Panc1 (cell line): Measurements from ENCODE around the gene S1PR2. TPM values are rescaled to one million over a fixed set of nuclear protein-coding genes. Genes with fewer than 3 reads are reported as not detected.
"Not testable (repeated sequence)": the region's sequence is repeated elsewhere in the genome, so short reads cannot be mapped to it uniquely, and the experiment has no call there.

Experiments
- ATAC-seq: fragments of 200-7000 bp; cut with Tn5 transposase; 2 replicates; pipeline ENCODE4 v1.9.1; 2020; ENCODE audit warnings: mild to moderate bottlenecking, moderate library complexity
- BruUV-seq: library from RNA; stranded (reverse); fragments of 400-500 nt; replicated peaks from 2 replicates; lab custom pipeline; 2021; lab: Mats Ljungman, UMichigan
- CTCF ChIA-PET: fragments of 300-600 bp; sonication (Branson Sonifier 250); formaldehyde crosslinking; loops from one replicate; lab custom pipeline; 2022; ENCODE audit warnings: antibody characterized with exemption; lab: Charles Lee
- POLR2A ChIA-PET: fragments of 300-600 bp; sonication (Branson Sonifier 250); formaldehyde crosslinking; loops from one replicate; lab custom pipeline; 2022; ENCODE audit warnings: antibody characterized with exemption; lab: Charles Lee
- DNase-seq: peaks from one replicate; pipeline ENCODE4 v3.0.0-alpha.2; 2010; ENCODE audit warnings: low read depth, low spot score
- H3K27ac ChIP-seq: 2 replicates; pipeline ENCODE4 v1.5.1; 2011; ENCODE audit warnings: mild to moderate bottlenecking, low read length, inconsistent platforms
- H3K27me3 ChIP-seq: fragments of 200-500 bp; sonication (Bioruptor generic); 2 replicates; pipeline ENCODE4 v1.6.0; 2014; ENCODE audit warnings: low read length, inconsistent platforms; ENCODE audit not compliant: control insufficient read depth, insufficient read depth
- H3K36me3 ChIP-seq: fragments of 200-500 bp; sonication (Bioruptor generic); 2 replicates; pipeline ENCODE4 v1.5.1; 2014; ENCODE audit warnings: inconsistent platforms, mild to moderate bottlenecking, low read length, moderate library complexity; ENCODE audit not compliant: control insufficient read depth, insufficient read depth
- H3K4me1 ChIP-seq: 2 replicates; pipeline ENCODE4 v1.5.1; 2011; ENCODE audit warnings: inconsistent platforms, mild to moderate bottlenecking, low read length, moderate library complexity; ENCODE audit not compliant: control insufficient read depth, insufficient read depth
- H3K4me3 ChIP-seq, 2 experiments: 2 replicates each; pipeline ENCODE4 v1.5.1; 2011 to 2012; ENCODE audit warnings: low read depth in 2 of 2, low read length in 2 of 2, mild to moderate bottlenecking in 2 of 2, inconsistent platforms in 1 of 2, moderate library complexity in 1 of 2
- H3K9me3 ChIP-seq: fragments of 200-500 bp; sonication (Bioruptor generic); 2 replicates; pipeline ENCODE4 v1.5.1; 2014; ENCODE audit warnings: low read depth, mild to moderate bottlenecking, inconsistent platforms, low read length, moderate library complexity; ENCODE audit not compliant: control insufficient read depth, insufficient read depth
- POLR2AphosphoS5 ChIP-seq: IDR thresholded peaks from 2 replicates; pipeline ENCODE4 v1.6.1; 2012; ENCODE audit warnings: mild to moderate bottlenecking, low read depth, low read length, moderate library complexity
- SIN3A ChIP-seq: IDR thresholded peaks from 2 replicates; pipeline ENCODE4 v1.6.1; 2012; ENCODE audit warnings: low read depth, mild to moderate bottlenecking, low read length, moderate library complexity, borderline replicate concordance; ENCODE audit not compliant: insufficient read depth
- TCF7L2 ChIP-seq: IDR thresholded peaks from 2 replicates; pipeline ENCODE4 v1.6.1; 2011; ENCODE audit warnings: mild to moderate bottlenecking, low read depth, low read length, inconsistent platforms
- in situ Hi-C: cut with HindIII; loops from 2 replicates; pipeline ENCODE4 v1.10.0; 2016; ENCODE audit warnings: low sequenced_read_pairs, low pct_unique_long_range_greater_than_20kb
- intact Hi-C: fragments of 100-400 bp; cut with micrococcal nuclease; formaldehyde crosslinking; loops from one replicate; pipeline ENCODE4 v1.10.0; 2022; ENCODE audit not compliant: unreplicated experiment
- total RNA-seq: library from RNA; stranded (reverse); gene quantifications from one replicate; pipeline ENCODE4 v1.2.1, GENCODE V29; 2021; ENCODE audit not compliant: unreplicated experiment
- TF ChIP-seq, protein P1 (sequence below): fragments of 450-650 bp; IDR thresholded peaks from 2 replicates; pipeline ENCODE4 v1.5.1; 2017; ENCODE audit warnings: mild to moderate bottlenecking
- TF ChIP-seq, protein P2 (sequence below), 2 experiments: IDR thresholded peaks; 2 replicates each; pipeline ENCODE4 v1.6.1; 2011 to 2012; ENCODE audit warnings: low read depth in 2 of 2, control low read depth in 1 of 2, low read length in 1 of 2, mild to moderate bottlenecking in 1 of 2, moderate library complexity in 1 of 2; ENCODE audit not compliant: insufficient read depth in 1 of 2

Gene S1PR2
- total RNA-seq, 1 experiment from 2014 or later = 2.9 TPM

DNA sequence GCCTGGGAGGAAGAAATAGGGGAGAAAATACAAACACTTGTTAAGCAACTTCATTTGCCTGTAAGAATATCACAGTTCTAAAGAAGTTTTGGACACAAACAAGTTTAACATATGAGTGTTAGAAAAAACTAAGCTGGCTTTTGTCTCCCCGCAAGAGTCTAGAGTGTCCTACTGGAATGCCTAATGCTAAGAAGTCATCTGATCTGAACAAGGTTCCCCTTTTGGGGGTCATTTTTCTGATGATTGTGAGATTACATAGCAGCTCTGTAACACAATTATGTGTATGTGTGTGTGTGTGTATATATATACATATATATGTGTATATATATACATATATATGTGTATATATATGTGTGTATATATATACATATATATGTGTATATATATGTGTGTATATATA lies 49.1 kb downstream of the S1PR2 start:
- Histone ChIP-seq H3K4me1 (no peaks in the 10 kb centered on the region), H3K36me3 (peaks cover 8% of the 10 kb centered on the region), H3K27ac (no peak overlapping the region), H3K9me3 (no peaks in the 10 kb centered on the region), H3K4me3 (no peak overlapping the region), H3K27me3 (no peaks in the 10 kb centered on the region)
- ChIA-PET CTCF (no interaction called here), POLR2A (no interaction called here)
- no peak for TF ChIP-seq SIN3A
- no peak for ATAC-seq
- no TSS peak for BruUV-seq
- in situ Hi-C loops = no loop called here
- intact Hi-C loops = no loop called here
- DNase-seq = no peak

DNA sequence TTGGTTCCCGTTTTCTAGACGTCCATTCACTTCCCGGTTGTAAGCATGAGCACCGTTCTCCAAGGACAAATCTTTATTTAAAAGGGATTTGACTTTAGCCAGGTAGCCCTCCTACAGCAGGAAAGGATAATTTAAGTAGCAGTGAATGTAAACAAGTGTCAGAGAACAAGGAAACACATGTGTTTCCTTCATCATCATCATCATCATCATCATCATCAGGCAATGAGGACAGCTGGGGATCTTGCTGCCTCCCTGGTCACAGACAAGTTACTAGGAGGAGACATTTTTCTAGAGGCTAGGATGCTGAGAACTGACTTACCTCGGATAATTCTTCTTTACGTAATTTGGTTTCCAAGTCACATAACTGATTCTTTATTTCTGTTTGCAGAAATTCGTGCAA lies 50.7 kb downstream of the S1PR2 start:
- ChIA-PET CTCF (no interaction called here), POLR2A (no interaction called here)
- in situ Hi-C loops = no loop called here
- Histone ChIP-seq H3K9me3 (no peaks in the 10 kb centered on the region), H3K27ac (no peak overlapping the region), H3K27me3 (no peaks in the 10 kb centered on the region), H3K36me3 (peaks cover 9% of the 10 kb centered on the region), H3K4me3 (no peak overlapping the region), H3K4me1 (no peaks in the 10 kb centered on the region)
- DNase-seq (no peak), ATAC-seq (no peak)
- TF ChIP-seq, protein P1, sequence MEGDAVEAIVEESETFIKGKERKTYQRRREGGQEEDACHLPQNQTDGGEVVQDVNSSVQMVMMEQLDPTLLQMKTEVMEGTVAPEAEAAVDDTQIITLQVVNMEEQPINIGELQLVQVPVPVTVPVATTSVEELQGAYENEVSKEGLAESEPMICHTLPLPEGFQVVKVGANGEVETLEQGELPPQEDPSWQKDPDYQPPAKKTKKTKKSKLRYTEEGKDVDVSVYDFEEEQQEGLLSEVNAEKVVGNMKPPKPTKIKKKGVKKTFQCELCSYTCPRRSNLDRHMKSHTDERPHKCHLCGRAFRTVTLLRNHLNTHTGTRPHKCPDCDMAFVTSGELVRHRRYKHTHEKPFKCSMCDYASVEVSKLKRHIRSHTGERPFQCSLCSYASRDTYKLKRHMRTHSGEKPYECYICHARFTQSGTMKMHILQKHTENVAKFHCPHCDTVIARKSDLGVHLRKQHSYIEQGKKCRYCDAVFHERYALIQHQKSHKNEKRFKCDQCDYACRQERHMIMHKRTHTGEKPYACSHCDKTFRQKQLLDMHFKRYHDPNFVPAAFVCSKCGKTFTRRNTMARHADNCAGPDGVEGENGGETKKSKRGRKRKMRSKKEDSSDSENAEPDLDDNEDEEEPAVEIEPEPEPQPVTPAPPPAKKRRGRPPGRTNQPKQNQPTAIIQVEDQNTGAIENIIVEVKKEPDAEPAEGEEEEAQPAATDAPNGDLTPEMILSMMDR = no peak
- TF ChIP-seq POLR2AphosphoS5 (no peak), SIN3A (no peak), TCF7L2 (no peak)
- TF ChIP-seq, protein P2, sequence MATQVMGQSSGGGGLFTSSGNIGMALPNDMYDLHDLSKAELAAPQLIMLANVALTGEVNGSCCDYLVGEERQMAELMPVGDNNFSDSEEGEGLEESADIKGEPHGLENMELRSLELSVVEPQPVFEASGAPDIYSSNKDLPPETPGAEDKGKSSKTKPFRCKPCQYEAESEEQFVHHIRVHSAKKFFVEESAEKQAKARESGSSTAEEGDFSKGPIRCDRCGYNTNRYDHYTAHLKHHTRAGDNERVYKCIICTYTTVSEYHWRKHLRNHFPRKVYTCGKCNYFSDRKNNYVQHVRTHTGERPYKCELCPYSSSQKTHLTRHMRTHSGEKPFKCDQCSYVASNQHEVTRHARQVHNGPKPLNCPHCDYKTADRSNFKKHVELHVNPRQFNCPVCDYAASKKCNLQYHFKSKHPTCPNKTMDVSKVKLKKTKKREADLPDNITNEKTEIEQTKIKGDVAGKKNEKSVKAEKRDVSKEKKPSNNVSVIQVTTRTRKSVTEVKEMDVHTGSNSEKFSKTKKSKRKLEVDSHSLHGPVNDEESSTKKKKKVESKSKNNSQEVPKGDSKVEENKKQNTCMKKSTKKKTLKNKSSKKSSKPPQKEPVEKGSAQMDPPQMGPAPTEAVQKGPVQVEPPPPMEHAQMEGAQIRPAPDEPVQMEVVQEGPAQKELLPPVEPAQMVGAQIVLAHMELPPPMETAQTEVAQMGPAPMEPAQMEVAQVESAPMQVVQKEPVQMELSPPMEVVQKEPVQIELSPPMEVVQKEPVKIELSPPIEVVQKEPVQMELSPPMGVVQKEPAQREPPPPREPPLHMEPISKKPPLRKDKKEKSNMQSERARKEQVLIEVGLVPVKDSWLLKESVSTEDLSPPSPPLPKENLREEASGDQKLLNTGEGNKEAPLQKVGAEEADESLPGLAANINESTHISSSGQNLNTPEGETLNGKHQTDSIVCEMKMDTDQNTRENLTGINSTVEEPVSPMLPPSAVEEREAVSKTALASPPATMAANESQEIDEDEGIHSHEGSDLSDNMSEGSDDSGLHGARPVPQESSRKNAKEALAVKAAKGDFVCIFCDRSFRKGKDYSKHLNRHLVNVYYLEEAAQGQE (IDR thresholded peaks at IDR 0.05; ENCODE audit: insufficient read depth in 1 of 2, low read depth in 2 of 2, low read length in 1 of 2) = no peak
- BruUV-seq = no TSS peak
- intact Hi-C loops = no loop called here

DNA sequence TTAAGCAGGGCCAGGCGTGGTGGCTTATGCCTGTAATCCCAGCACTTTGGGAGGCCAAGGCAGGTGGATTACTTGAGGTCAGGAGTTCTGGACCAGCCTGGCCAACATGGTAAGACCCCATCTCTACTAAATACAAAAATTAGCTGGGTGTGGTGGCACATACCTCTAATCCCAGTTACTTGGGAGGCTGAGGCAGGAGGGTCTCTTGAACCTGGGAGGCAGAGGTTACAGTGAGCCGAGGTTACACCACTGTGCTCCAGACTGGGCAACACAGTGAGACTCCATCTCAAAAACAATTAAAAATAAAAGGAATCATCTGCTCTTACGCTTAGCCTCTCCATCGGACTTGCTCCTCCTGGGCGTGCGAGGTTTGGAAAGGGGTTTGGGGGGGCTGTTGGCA lies 51.1 kb downstream of the S1PR2 start:
- BruUV-seq, H3K27ac ChIP-seq, H3K27me3 ChIP-seq, ATAC-seq, H3K4me1 ChIP-seq, H3K4me3 ChIP-seq, intact Hi-C loops, CTCF ChIA-PET, H3K9me3 ChIP-seq, DNase-seq, in situ Hi-C loops, POLR2A ChIA-PET: not testable (repeated sequence)
- peaks cover 13% of the 10 kb centered on the region for H3K36me3 ChIP-seq
